Aorta (tissue), 5 donors: ENCODE data around the gene ANKRD44. TPM values are rescaled to one million over a fixed set of nuclear protein-coding genes. Genes with fewer than 3 reads are reported as not detected.

Experiments used
- ATAC-seq: fragments of 200-7000 bp; cut with Tn5 transposase; one replicate; pipeline ENCODE4 v1.9.1; 2022; ENCODE audit warnings: moderate library complexity; ENCODE audit not compliant: low FRiP score
- DNase-seq, 2 donors: peaks; one replicate each; pipeline ENCODE4 v3.0.0-alpha.2; 2020
- H3K27ac ChIP-seq, 2 donors: one replicate each; pipeline ENCODE4 v1.5.1; 2013; ENCODE audit warnings: low read length in 2 of 2, mild to moderate bottlenecking in 2 of 2, moderate library complexity in 2 of 2, control low read depth in 1 of 2, inconsistent platforms in 1 of 2, low read depth in 1 of 2
- H3K27me3 ChIP-seq, 2 donors: one replicate each; pipeline ENCODE4 v1.6.1; 2013; ENCODE audit warnings: control low read depth in 1 of 2, low read length in 1 of 2, mild to moderate bottlenecking in 1 of 2, moderate library complexity in 1 of 2; ENCODE audit not compliant: insufficient read depth in 2 of 2, control insufficient read depth in 1 of 2
- H3K36me3 ChIP-seq, 2 donors: one replicate each; pipeline ENCODE4 v1.6.1; 2013; ENCODE audit warnings: control low read depth in 1 of 2, low read length in 1 of 2, mild to moderate bottlenecking in 1 of 2; ENCODE audit not compliant: insufficient read depth in 2 of 2, control insufficient read depth in 1 of 2
- H3K4me1 ChIP-seq, 2 donors: one replicate each; pipeline ENCODE4 v1.6.1; 2013; ENCODE audit warnings: low read length in 2 of 2, control low read depth in 1 of 2, mild to moderate bottlenecking in 1 of 2, moderate library complexity in 1 of 2; ENCODE audit not compliant: insufficient read depth in 2 of 2, control insufficient read depth in 1 of 2
- H3K4me3 ChIP-seq, 2 donors: one replicate each; pipeline ENCODE4 v1.5.1; 2013; ENCODE audit warnings: low read length in 2 of 2, control low read depth in 1 of 2, mild to moderate bottlenecking in 1 of 2
- H3K9me3 ChIP-seq: one replicate; pipeline ENCODE4 v1.6.1; 2013; ENCODE audit warnings: mild to moderate bottlenecking, low read length; ENCODE audit not compliant: control insufficient read depth
- WGBS, 2 donors: extraction: QIAGEN DNeasy Blood & Tissue Kit; methylation state at CpG; one replicate each; pipeline ENCODE4 v1.1.7; 2013; 5-methylcytosine and 5-hydroxymethylcytosine counted together
- intact Hi-C, 2 donors: fragments of 100-400 bp; cut with DNase I; formaldehyde crosslinking; loops; one replicate each; pipeline versions ENCODE4 v1.14.2 to v1.15.0; 2022
- polyA plus RNA-seq, 2 donors: library from polyadenylated mRNA; stranded (reverse); fragments of 200-250 nt; gene quantifications; one replicate each; pipeline ENCODE4 v1.2.3, GENCODE V29; 2013
- total RNA-seq, 2 donors: library from RNA; stranded (reverse); fragmentation: NEBNext Ultra II Directional; extraction: Animal tissue kit (Norgen Biotek cat#: 25700); gene quantifications; one replicate each; pipeline ENCODE4 v1.2.1, GENCODE V29; 2021
- donor health status: healthy with polysubstance abuse.
- donor health status: Bipolar disorder and iron deficiency.
- donor health status: DM: no; HTN: no; CAD: no.
- donor health status: DM: no; HTN: no; CAD: no.
- donor health status: DM: yes; HTN: yes; CAD: no.

The ANKRD44 gene
- total and polyA plus RNA-seq, 4 donors = 4.5 to 62.6 (median 33.8) TPM

GRCh38 chr2:197128897-197129296, 181.7 kb downstream of the ANKRD44 start:
- Histone ChIP-seq H3K27ac (no peak overlapping the region), H3K4me1 (peaks cover 5% of the 10 kb centered on the region in 2 donors), H3K27me3 (no peaks in the 10 kb centered on the region), H3K9me3 (no peaks in the 10 kb centered on the region), H3K4me3 (no peak overlapping the region), H3K36me3 (peaks cover 0 to 2% of the 10 kb centered on the region in 2 donors)
- 69 to 74% methylated on average over 5 of the region's 5 CpGs for WGBS, 2 donors
- no peak for DNase-seq
- no peak for ATAC-seq
- intact Hi-C loops = no loop called here

GRCh38 chr2:197128126-197128525, 182.5 kb downstream of the ANKRD44 start:
- DNase-seq (no peak), ATAC-seq (no peak)
- H3K27ac ChIP-seq = no peak overlapping the region
- intact Hi-C loops = no loop called here
- no peaks in the 10 kb centered on the region for H3K9me3 ChIP-seq
- H3K4me3 ChIP-seq = no peak overlapping the region
- no peaks in the 10 kb centered on the region for H3K27me3 ChIP-seq
- H3K4me1 ChIP-seq = peaks cover 5% of the 10 kb centered on the region in 2 donors
- peaks cover 0 to 1% of the 10 kb centered on the region in 2 donors for H3K36me3 ChIP-seq
- WGBS, 2 donors = 99 to 100% methylated on average over 1 of the region's 1 CpG

GRCh38 chr2:197126630-197127352, 183.8 kb downstream of the ANKRD44 start:
- Histone ChIP-seq H3K36me3 (no peaks in the 10 kb centered on the region), H3K4me1 (peaks cover 4 to 5% of the 10 kb centered on the region in 2 donors), H3K4me3 (no peak overlapping the region), H3K27ac (no peak overlapping the region), H3K27me3 (no peaks in the 10 kb centered on the region), H3K9me3 (no peaks in the 10 kb centered on the region)
- ATAC-seq (no peak), DNase-seq (no peak)
- intact Hi-C loops = no loop called here
- WGBS, 2 donors = 94 to 97% methylated on average over 7 of the region's 7 CpGs

- ATAC-seq (no peak), DNase-seq (no peak)
- Histone ChIP-seq H3K4me3 (no peak overlapping the region), H3K27me3 (no peaks in the 10 kb centered on the region), H3K4me1 (peaks cover 4 to 5% of the 10 kb centered on the region in 2 donors), H3K36me3 (peaks cover 0 to 3% of the 10 kb centered on the region in 2 donors), H3K9me3 (no peaks in the 10 kb centered on the region), H3K27ac (peak overlapping the region; percentile 52 to 57)
- WGBS, 2 donors = 5 to 6% methylated on average over 7 of the region's 7 CpGs
- intact Hi-C loops = no loop called here
These were observed 185.8 kb downstream of the ANKRD44 start for GRCh38 chr2:197124639-197125390.

GRCh38 chr2:197122821-197123220, 187.8 kb downstream of the ANKRD44 start:
- no peak for DNase-seq
- peaks cover 4 to 5% of the 10 kb centered on the region in 2 donors for H3K4me1 ChIP-seq
- peak overlapping the region in 1 of 2 donors; percentile 28 for H3K27ac ChIP-seq
- no peak overlapping the region for H3K4me3 ChIP-seq
- no peak for ATAC-seq
- H3K9me3 ChIP-seq = no peaks in the 10 kb centered on the region
- H3K36me3 ChIP-seq = peaks cover 0 to 3% of the 10 kb centered on the region in 2 donors
- 98% methylated on average over 1 of the region's 1 CpG for WGBS, 2 donors
- intact Hi-C loops = no loop called here
- H3K27me3 ChIP-seq = no peaks in the 10 kb centered on the region

- WGBS, 2 donors = 81 to 88% methylated on average over 6 of the region's 6 CpGs
- Histone ChIP-seq H3K36me3 (peaks cover 0 to 3% of the 10 kb centered on the region in 2 donors), H3K4me3 (no peak overlapping the region), H3K9me3 (no peaks in the 10 kb centered on the region), H3K27ac (no peak overlapping the region), H3K4me1 (peaks cover 4 to 5% of the 10 kb centered on the region in 2 donors), H3K27me3 (no peaks in the 10 kb centered on the region)
- ATAC-seq = no peak
- intact Hi-C loops = no loop called here
- no peak for DNase-seq
These were observed 188.7 kb downstream of the ANKRD44 start for GRCh38 chr2:197121756-197122385.

GRCh38 chr2:197121255-197121654, 189.3 kb downstream of the ANKRD44 start:
- Histone ChIP-seq H3K27ac (no peak overlapping the region), H3K4me3 (no peak overlapping the region), H3K9me3 (no peaks in the 10 kb centered on the region), H3K27me3 (no peaks in the 10 kb centered on the region), H3K36me3 (peaks cover 0 to 3% of the 10 kb centered on the region in 2 donors), H3K4me1 (peaks cover 4 to 5% of the 10 kb centered on the region in 2 donors)
- 96 to 97% methylated on average over 8 of the region's 8 CpGs for WGBS, 2 donors
- no peak for ATAC-seq
- DNase-seq = no peak
- intact Hi-C loops = no loop called here

- no peak overlapping the region for H3K4me3 ChIP-seq
- H3K27ac ChIP-seq = no peak overlapping the region
- H3K27me3 ChIP-seq = no peaks in the 10 kb centered on the region
- no peaks in the 10 kb centered on the region for H3K4me1 ChIP-seq
- no peak for ATAC-seq
- intact Hi-C loops = no loop called here
- DNase-seq = no peak
- no peaks in the 10 kb centered on the region for H3K9me3 ChIP-seq
- 85 to 87% methylated on average over 10 of the region's 10 CpGs for WGBS, 2 donors
- H3K36me3 ChIP-seq = peaks cover 0 to 3% of the 10 kb centered on the region in 2 donors
These were observed 194.2 kb downstream of the ANKRD44 start for GRCh38 chr2:197116306-197116879.
